Urothelium cell line (cell line): ENCODE results near the gene DERA.
"Not testable (repeated sequence)": the region's sequence is repeated elsewhere in the genome, so short reads cannot be mapped to it uniquely, and the experiment has no call there.

Experiments used
- DNase-seq: peaks from one replicate; pipeline ENCODE4 v3.0.0; 2011; ENCODE audit warnings: low spot score, mixed read lengths
- FAIRE-seq: peaks from 2 replicates; lab custom pipeline; 2011; peaks lifted over from hg19 to GRCh38; lab: Jason Lieb, UNC

Gene DERA

DNA sequence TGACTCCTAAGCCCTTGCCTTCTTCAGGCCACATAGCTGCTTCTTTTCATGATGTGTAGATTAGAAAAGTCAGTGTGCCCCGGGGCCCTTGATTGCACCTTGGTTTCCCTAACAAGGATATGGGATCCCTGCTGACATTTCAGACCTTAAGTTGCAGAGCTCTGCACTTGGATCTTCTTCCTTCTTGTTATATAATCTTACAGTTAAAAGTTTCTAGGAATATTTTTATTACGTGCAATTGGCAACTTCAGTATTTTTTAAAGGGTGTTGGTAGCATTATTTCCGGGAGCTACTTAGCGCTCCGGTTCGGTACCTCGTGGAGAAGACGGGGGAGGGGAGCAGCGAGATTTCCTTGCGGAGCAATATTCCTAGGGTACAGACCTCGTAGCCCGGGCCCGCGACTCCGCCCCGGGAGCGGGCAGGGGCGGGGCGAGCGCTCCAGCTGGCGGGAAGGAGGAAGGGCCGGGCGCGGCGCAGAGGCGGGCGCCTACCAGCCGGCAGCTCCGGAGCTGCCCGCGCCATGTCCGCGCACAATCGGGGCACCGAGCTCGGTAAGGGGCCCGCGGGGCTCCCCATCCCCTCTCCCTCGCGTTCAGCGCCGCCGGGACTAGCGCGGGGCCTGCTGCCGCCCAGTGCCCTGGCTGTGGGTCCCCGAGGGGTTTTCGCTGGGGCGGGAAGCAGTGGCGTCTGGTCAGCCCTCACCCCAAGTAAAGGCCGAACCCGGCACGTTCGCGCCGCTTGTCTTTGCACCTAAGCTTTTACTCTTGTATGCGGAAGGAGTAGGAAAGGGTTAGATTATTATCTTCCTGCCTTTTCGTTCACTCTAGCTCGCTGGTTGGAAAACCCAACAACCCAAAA, at the start of gene DERA:
TSS of gene DERA (plus strand) at position 469 of the 858 bp plus-strand sequence. CDS start at position 521, 52 bp downstream.
- DNase-seq (peak; percentile 90), FAIRE-seq (no peak)

DNA sequence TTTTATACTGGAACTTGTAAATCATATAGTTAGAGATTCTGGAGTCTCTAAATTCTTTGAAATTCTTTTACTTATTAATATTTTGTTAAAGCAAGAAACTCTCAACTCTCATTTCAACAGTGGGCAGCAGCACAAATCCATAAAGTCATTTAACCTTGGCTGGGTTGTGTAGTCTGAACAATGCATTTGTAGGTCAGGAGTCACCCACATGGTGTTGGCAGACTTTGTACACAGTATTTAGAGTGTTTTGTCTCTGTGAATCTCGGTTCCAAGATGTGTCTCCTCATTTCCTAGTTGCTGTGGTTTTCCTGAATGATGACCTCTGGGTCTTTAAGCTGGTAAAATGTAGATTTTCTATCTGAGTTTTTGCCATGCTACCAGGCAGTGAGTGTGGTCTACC, 49.7 kb upstream of the DERA start:
- FAIRE-seq (no peak), DNase-seq (no peak)

DNA sequence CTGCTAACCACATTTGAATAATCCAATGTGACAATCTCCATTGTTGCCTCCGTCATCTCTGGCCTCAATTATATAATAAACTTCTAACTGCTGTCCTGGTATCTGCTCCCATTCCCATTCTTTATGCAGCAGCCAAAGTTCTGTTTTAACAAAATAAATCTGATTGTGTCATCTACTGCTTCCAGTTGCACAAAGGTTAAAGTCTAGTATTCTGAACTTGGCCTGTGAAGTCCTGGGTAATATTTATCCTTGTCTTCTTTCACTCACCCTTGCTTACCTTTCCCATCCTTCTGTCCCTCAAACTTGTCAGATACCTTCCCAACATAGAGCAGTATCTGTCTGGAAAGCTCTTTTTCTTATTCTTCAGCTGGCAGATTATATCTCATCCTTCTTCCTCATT, 48.3 kb upstream of the DERA start:
- FAIRE-seq (no peak), DNase-seq (no peak)

DNA sequence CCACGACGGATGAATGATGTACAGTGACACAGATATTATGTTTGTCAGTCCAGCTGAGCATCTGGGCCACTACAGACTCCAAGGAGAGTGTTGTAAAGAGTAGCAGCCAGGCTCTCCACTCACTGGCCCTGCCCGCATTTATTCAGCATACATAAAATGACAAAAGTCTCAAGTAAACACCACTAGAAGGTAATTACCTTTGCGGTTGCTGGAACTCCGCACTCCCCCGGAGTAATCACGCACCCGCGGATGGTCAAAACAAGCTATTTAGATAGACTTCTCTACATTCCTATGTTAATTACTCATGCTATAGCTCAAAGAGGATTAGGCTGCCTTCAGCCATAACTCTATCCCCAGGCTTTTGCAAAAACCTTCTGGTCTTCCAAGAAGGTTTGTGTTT, 47.8 kb upstream of the DERA start:
- no peak for FAIRE-seq

DNA sequence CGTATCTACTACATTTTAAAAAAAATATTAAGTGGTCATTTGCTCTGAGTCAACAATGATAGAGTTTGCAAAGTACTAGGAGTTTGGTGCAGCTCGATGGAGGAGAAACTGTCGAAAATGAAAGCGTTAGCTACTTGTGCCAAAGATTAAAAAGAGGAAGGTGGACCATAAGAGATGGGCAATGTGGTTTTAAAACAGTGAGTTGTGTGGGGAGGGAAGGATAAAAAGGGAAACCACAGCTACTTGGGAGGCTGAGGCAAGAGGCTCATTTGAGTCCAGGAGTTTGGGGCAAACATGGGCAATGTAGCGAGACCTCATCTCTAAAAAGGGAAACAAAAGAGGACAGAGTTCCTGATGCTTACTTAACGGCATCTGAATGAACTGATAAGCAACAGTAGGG, 47.1 kb upstream of the DERA start:
- no peak for FAIRE-seq
- DNase-seq, result no peak

More for the DNA sequence above, 47.8 kb upstream of the DERA start:
- DNase-seq, result no peak

DNA sequence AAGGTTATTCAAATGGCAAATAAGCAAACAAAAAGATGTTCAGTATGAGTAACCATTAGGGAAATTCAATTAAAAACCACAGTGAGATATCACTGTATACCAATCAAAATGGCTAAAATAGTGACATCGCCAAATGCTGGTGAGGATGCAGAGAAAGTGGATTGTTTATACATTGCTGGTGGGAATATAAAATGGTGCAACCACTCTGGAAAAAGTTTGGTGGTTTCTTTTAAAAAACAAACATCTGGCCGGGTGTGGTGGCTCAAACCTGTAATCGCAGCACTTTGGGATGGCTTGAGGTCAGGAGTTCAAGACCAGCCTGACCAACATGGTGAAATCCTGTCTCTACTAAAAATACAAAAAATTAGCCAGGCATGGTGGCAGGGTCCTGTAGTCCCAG, 42.9 kb upstream of the DERA start:
- DNase-seq (no peak), FAIRE-seq (no peak)

DNA sequence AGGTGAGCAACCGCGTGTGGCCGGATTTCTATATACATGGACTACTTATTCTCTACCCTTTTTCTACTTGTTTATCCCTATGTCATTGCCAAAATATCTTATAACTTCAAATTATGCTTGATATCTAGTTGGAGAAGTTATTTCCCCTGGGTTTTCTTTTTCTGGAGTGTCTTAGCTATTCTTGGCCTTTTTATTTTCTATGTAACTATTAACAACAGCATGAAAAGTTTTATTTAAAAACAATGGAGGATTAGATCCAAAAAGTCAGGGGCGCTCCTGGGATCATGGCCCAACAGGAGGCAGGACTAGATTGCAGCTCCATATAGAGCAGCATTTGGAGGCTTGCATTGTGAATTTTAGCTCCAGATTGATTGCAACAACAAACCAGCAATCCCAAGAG, 37.6 kb upstream of the DERA start:
- FAIRE-seq, result no peak

DNA sequence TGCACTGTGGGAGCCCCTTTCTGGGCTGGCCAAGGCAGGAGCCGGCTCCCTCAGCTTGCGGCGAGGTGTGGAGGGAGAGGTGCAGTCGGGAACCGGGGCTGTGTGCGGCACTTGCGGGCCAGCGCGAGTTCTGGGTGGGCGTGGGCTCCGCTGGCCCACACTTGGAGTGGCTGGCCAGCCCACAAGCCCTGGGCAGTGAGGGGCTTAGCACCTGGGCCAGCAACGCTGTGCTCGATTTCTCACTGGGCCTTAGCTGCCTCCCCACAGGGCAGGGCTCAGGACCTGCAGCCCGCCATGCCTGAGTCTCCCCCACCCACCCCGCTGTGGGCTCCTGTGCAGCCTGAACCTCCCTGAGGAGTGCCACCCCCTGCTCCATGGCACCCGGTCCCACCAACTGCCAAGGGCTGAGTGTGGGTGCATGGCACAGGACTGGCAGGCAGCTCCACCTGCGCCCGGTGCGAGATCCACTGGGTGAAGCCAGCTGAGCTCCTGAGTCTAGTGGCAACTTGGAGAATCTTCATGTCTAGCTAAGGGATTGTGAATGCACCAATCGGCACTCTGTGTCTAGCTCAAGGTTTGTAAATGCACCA, 36.5 kb upstream of the DERA start:
- FAIRE-seq, DNase-seq: not testable (repeated sequence)

More for the DNA sequence above, 37.6 kb upstream of the DERA start:
- no peak for DNase-seq

DNA sequence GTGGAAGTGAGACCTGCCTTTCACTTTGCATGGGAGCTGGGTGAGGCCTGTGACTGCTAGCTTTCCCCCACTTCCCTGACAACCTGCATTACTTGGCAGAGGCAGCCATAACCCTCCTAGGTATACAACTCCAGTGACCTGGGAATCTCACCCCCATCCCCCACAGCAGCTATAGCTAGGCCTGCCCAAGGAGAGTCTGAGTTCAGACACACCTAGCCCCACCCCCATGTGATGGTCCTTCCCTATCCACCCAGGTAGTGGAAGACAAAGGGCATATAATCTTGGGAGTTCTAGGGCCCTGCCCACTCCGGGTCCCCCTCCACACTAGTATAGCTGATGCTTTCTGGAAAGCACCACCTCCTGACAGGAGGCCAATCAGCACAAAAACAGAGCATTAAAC, 35.3 kb upstream of the DERA start:
- FAIRE-seq (no peak), DNase-seq (no peak)

DNA sequence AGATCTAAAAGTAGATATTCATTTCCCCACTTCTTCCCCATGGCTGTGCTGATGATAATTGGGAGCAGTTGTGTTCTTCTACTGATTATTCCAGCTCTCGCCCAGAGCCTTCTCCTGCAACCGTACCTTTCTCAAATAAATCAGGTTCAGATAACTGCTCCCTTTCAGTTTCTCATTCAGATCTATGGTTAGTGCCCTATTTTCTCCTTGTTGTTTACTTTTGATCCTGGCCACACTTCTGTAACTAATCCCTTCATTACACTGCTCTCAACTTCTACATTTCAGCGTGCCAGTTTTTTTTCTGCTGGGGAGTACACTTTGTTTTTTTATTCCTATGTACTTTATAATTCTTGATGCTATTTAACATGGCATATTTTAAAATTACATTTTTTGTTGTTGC, 31.7 kb upstream of the DERA start:
- FAIRE-seq (no peak), DNase-seq (no peak)

DNA sequence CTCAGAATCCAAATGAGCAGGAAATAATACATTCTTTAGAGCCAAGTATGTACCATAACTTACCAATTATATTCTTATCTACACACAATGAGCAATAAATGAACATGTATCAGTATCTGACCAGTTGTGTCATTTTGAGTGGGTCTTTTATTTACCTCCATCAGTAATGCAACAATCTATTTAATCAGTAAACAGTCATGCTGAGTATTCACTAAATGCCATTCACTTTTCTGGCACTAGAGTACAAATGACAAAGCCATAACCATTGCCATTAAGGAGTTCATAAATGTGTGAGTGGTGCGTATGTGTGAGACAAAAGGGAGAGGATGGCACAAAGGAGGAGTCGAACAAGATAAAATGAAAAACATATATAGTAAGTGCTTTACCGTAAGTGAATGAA, 30.4 kb upstream of the DERA start:
- DNase-seq, result no peak
- FAIRE-seq, result no peak

DNA sequence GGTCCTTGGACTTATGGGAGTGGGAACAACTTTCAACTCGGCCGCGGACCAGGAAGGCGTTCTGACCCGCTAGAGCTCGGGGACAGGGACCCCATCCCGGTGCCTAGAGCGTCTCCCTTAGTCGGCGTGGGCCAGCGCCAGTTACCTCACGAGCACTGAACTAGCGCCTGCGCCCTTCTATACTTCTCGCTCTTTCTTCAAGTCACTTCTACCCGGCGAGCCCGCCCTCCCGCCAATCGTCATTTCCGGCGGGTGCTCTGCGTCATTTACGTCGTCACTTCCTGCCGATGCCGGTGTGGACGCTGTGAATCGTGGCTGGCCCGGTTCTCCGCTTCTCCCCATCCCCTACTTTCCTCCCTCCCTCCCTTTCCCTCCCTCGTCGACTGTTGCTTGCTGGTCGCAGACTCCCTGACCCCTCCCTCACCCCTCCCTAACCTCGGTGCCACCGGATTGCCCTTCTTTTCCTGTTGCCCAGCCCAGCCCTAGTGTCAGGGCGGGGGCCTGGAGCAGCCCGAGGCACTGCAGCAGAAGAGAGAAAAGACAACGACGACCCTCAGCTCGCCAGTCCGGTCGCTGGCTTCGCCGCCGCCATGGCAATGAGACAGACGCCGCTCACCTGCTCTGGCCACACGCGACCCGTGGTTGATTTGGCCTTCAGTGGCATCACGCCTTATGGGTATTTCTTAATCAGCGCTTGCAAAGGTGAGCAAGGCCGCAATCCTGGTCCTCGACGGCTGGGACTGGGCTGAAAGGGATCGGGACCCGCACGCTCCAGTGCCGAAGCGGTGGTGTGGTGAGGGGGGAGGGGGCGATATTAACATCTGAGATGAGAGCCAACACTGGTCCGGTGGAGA, 28.8 kb upstream of the DERA start, which contains the start of gene STRAP:
TSS of gene STRAP (plus strand) at position 270 of the 854 bp plus-strand sequence. CDS start at position 591, 321 bp downstream.
- FAIRE-seq, result peak; percentile 88

DNA sequence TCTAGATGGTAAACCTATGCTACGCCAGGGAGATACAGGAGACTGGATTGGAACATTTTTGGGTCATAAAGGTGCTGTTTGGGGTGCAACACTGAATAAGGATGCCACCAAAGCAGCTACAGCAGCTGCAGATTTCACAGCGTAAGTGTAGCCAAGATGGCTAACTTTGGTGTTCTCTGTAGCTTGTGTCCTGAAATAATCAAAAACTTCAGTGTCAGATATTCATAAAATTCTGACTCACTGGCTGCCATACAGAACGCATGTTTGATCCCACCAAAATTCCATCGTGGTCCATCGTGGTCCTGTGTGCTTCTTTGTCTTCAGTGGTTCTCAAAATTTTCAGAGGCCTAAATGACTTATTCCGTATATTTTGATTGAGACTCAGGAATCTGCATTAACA, 27.6 kb upstream of the DERA start:
- FAIRE-seq (no peak), DNase-seq (no peak)

More for the DNA sequence above, 28.8 kb upstream of the DERA start, which contains the start of gene STRAP:
- DNase-seq, result peak; percentile 97

DNA sequence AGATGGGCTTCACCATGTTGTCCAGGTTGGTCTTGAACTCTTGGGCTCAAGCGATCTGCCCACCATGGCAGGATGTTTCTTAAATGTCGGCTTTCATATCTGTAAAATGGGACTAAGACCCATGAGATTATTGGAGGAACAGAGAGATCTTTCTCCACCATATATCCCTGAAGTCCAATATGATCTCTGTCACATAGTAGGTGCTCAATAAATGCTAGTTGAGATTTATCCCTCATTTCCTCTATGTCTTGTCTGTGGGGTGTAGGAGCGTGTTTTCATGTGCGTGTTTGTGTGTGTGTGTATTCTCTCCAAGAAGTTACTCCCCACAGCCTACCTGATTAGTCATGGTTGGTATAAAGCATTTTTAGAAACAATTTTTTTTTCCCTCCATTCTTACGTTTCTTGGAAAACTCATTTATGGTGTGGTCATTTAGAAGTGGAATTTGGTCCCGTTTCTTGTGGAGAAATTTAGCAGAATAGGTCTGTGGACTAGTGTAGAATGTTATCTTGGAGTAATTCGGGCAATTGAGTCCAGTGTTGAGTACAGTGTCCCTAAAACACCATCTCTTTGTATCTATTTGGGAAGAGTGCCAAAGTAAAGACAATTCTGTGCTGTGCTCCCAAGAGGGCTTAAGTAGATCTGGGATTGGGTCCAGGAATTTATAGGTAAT, 24.6 kb upstream of the DERA start:
- FAIRE-seq (no peak), DNase-seq (no peak)

DNA sequence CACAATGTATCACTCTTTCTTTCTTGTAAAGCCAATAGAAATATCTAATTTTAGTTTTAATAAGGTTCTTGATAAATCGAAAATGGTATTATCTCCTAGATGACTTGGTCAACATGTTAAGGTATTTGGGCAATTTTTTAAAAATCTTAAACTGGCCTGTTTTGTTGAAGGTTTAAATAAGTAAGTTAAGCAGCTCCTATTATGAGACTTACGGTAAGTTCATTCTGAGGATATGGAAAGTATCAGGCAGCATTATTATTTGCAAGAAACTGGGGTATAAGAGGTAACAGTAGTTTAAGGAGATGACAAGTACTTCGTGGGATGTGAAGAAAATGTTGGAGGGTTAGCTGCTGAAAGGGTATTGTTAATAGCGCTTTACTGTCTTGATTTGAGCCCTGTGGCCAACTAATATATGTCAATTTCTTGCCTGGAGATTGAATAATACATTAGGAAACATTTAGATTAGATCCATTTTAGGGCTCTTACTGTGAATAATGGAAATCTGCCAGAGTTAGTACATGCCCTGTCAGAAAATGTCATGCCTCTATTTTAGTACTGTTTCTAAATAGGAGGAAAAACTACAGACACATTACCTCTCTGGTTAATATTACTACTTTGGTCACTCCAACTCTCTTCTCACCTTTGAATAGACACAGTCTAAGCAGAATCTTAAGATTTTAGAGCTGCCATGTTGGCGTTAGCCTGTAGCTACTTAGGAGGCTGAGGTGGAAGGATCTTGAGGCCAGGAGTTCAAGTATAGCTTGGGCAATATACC, 23.9 kb upstream of the DERA start:
- DNase-seq, result no peak
- FAIRE-seq, result no peak

DNA sequence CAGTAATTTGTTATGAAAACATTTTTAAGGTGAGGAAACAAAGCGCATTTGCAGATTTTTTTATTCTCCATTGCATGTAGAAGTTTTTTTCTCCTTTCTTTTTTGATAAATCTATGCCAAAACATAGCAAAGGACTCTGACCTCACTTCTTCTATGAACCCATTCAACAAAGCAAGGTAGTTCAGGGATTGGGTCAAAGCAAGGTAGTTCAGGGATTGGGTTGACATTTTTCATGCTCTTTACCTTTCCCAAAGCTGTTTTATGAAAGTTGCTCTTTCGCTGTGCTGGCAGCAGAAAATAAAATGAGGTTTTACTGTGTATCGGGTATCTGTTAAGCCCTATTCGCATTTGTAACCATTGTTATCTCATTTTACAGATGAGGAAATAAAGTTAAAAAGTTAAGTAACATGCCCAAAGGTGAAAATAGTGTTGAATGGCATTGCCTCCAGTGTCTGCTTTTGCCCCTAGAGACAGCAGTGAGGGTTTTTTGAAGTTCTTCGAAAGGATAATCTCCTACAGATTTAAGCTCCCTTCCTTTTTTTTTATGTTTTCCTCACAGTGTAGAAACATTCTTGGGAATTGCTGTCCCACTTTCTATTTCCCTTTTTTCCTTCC, 18.4 kb upstream of the DERA start:
- FAIRE-seq, result no peak
- no peak for DNase-seq

DNA sequence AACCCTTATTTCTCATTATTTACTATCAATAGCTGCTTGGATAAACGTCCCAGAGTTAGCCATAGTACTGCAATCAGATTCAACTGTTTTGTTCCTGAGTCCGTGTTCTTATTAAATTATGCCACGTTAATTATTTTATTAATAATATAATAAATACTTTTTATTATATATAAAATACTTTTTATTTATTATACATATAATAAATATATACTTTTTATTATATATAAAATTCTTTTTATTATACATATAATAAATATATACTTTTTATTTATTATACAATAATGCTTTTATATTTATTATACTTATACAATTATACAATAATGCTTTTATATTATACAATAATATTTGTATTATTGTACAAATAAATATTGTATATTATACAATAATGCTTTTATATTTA, 17.9 kb upstream of the DERA start:
- no peak for DNase-seq
- FAIRE-seq, result no peak

DNA sequence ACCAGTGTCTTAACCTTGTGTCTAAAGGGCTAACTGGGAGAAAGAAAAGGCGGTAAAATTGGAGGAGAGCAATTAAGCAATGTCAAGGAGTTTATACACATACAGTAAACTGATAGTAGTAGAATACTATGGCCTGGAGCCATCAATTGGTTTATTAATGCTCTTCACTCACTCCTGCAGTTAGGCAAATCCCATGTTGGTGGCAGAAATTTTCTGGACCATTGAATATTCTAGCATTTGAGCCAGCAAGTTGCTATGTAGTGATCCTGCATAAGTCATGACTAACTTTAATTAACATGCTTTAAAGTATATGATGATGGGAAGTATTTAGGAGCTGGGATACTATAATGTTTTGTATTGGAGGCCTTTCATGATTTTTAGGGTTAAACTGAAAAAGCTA, 14.3 kb upstream of the DERA start:
- no peak for FAIRE-seq
- DNase-seq, result no peak

DNA sequence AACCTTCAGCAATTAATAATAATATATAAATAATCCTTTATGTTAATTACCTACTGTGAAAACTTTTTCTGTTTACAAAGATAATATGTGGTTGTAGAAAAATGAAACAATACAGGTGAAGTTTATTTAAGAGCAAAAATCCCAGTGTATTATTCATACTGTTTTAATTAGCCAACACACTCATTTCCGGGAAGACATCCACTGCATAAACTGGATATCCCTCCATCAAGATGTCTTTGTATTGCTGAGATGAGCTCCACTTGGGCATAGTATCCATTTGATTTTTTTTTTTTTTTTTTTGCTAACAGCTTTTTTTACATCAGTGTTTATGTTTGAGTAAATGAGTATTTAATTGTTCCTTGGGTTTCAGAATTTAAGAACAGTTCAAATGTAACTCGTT, 13.7 kb upstream of the DERA start:
- no peak for DNase-seq
- FAIRE-seq, result no peak
